ENCODE measurements around the gene ZBTB39. TPM values are rescaled to one million over a fixed set of nuclear protein-coding genes. Genes with fewer than 3 reads are reported as not detected.

ZBTB39 gene
- total RNA-seq, 1 experiment from 2014 or later, result 3.4 TPM

Other genes starting within 250 kb of the ZBTB39 start
- 0.16 TPM in 1 of 2 replicates, not detected in the other for gene HSD17B6, start 243.2 kb downstream of the ZBTB39 start, total RNA-seq (2014; rRNA removed; shearing (Covaris generic))
- not detected in 2 replicates for gene SDR9C7, start 72.1 kb downstream of the ZBTB39 start, total RNA-seq (2014; rRNA removed; shearing (Covaris generic))
- not detected in 2 replicates for gene RDH16, start 48.9 kb downstream of the ZBTB39 start, total RNA-seq (2014; rRNA removed; shearing (Covaris generic))
- gene TAC3, start 10.0 kb upstream of the ZBTB39 start, total RNA-seq (2014; rRNA removed; shearing (Covaris generic)), result not detected in 2 replicates
- gene MYO1A, start 43.6 kb upstream of the ZBTB39 start, total RNA-seq (2014; rRNA removed; shearing (Covaris generic)), result 0.76 and 1.8 TPM in 2 replicates
- gene NEMP1, start 72.2 kb upstream of the ZBTB39 start, total RNA-seq (2014; rRNA removed; shearing (Covaris generic)), result 12.5 and 13.6 TPM in 2 replicates
- 17.8 and 19.3 TPM in 2 replicates for gene NAB2, start 82.6 kb upstream of the ZBTB39 start, total RNA-seq (2014; rRNA removed; shearing (Covaris generic))
- 114 and 125 TPM in 2 replicates for gene STAT6, start 104.8 kb upstream of the ZBTB39 start, total RNA-seq (2014; rRNA removed; shearing (Covaris generic))
- 22.8 and 25.2 TPM in 2 replicates for gene LRP1, start 121.9 kb upstream of the ZBTB39 start, total RNA-seq (2014; rRNA removed; shearing (Covaris generic))
- not detected in 2 replicates for gene LRP1-AS, start 141.1 kb upstream of the ZBTB39 start, total RNA-seq (2014; rRNA removed; shearing (Covaris generic))
- 0.97 and 2.8 TPM in 2 replicates for gene NXPH4, start 210.2 kb upstream of the ZBTB39 start, total RNA-seq (2014; rRNA removed; shearing (Covaris generic))
- 295 and 298 TPM in 2 replicates for gene SHMT2, start 223.2 kb upstream of the ZBTB39 start, total RNA-seq (2014; rRNA removed; shearing (Covaris generic))
- 0.41 and 1.1 TPM in 2 replicates for gene STAC3, start 244.6 kb upstream of the ZBTB39 start, total RNA-seq (2014; rRNA removed; shearing (Covaris generic))